Measurements from ENCODE around the gene RAPGEF1.
A peak's percentile ranks its signal among the peaks of the same experiment; 100 is the strongest.

The RAPGEF1 gene

DNA sequence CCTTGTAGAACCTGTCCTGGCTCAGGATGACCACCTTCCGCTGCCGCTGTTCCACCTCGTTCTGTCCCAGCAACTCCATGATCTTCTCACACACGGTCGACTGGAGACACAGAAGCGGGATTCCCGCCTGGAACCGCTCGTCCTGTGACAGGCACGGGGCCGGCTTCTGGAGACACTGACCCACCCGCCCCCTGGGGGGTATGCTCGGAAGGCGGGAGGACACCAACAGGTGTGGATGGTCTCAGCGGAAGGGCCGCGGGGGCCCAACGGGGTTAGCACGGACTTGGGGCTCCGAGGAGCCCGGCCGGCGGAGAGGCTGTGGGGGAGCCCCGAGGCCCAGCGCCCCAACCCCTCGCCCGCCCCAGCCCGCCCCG, 209.3 kb downstream of the RAPGEF1 start:
- TF ChIP-seq, protein P1, sequence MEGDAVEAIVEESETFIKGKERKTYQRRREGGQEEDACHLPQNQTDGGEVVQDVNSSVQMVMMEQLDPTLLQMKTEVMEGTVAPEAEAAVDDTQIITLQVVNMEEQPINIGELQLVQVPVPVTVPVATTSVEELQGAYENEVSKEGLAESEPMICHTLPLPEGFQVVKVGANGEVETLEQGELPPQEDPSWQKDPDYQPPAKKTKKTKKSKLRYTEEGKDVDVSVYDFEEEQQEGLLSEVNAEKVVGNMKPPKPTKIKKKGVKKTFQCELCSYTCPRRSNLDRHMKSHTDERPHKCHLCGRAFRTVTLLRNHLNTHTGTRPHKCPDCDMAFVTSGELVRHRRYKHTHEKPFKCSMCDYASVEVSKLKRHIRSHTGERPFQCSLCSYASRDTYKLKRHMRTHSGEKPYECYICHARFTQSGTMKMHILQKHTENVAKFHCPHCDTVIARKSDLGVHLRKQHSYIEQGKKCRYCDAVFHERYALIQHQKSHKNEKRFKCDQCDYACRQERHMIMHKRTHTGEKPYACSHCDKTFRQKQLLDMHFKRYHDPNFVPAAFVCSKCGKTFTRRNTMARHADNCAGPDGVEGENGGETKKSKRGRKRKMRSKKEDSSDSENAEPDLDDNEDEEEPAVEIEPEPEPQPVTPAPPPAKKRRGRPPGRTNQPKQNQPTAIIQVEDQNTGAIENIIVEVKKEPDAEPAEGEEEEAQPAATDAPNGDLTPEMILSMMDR (IDR thresholded peaks at IDR 0.05; ENCODE audit: low read depth, low read length) = no peak
- H3K4me3 ChIP-seq (ENCODE audit: low read depth, low read length) = peak overlapping the region; percentile 77

DNA sequence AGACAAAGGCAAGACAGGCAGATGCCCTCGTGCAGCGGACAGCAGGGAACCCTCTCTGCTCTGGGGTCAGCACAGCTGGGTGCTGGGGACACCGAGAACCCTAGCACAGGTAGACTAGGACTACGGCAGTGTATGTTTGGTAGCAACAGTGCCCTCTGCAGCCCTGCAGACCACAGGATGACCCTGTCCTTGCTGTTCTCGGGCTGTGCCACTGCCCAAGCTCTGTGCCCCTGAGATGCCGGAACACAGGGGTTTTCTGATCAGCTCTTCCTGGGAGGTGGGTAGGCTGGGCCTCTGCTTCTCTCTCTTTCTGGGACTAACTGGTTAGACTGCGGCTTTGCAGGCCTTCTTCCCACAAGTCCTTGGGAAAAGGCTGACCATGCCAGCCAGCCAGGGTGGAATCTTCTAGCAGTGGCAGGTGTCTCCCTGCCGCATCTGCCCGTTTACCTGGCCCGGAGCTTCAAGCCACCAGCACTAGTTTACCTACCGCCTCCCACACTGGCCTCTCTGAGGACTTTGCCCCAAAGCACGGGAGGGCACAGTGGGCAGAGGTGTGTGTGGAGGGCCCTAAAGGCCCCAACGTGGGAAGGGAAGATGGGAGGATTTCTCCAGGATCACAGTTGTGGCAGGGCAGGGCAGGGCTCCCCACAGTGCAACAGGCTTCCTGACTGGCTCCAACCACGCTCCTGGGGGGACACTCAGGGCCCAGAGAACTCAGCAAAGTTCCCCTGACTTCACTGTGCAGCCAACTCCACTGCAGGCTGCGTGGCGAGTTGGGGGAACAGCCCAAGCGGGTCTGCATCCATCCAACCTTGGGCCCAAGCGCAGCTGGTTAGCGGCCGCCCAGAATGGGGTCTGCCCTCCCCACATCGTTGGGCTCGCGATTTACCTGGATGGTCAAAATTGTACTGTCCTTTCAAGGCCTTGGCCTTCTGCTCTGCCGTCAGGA, 210.0 kb downstream of the RAPGEF1 start:
- peak overlapping the region; percentile 77 for H3K4me3 ChIP-seq (ENCODE audit: low read depth, low read length)
- TF ChIP-seq, protein P1 (IDR thresholded peaks at IDR 0.05; ENCODE audit: low read depth, low read length) = no peak

- H3K4me3 ChIP-seq (ENCODE audit: low read depth, low read length) = no peak overlapping the region
- TF ChIP-seq, protein P1 (IDR thresholded peaks at IDR 0.05; ENCODE audit: low read depth, low read length) = no peak
Measured at GRCh38 chr9:131528886-131529505, 210.9 kb downstream of the RAPGEF1 start.

DNA sequence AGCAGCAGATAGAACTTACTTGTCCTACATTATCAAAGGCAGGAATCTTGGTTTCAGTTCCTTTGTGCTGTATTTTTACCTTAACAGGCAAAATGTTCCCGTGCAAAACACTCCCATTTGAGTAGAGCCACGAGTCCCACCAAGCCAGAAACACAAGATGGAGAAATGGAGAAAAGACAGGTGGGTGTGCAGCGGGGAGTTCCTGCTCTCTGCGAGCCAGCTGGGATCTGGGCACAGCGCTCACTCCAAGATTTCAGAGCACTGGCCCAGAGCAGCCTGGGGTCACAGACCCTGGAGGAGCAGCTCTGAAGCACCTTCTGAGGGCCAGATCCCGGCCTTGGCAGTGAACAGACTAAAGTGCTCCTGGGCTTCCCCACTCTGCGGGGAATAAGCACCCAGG, 211.7 kb downstream of the RAPGEF1 start:
- H3K4me3 ChIP-seq (ENCODE audit: low read depth, low read length) = no peak overlapping the region
- TF ChIP-seq, protein P1 (IDR thresholded peaks at IDR 0.05; ENCODE audit: low read depth, low read length) = no peak
